Tibial nerve (tissue), 4 donors: ENCODE data around the gene MEIS1.

Experiments
- CTCF ChIP-seq, 5 experiments: fragments of 200-600 bp in 3 of 5; fragments of 450-650 bp in 2 of 5; sonication (generic) in 3 of 5; IDR thresholded peaks; one replicate each; pipeline ENCODE4 v1.5.1; 2016 to 2019; ENCODE audit warnings: antibody characterized with exemption in 5 of 5, mild to moderate bottlenecking in 3 of 5, moderate library complexity in 2 of 5
- EP300 ChIP-seq, 2 donors: sonication (generic); formaldehyde crosslinking; IDR thresholded peaks; one replicate each; pipeline ENCODE4 v1.6.1; 2017; ENCODE audit warnings: antibody characterized with exemption in 2 of 2, mild to moderate bottlenecking in 1 of 2
- POLR2A ChIP-seq, 2 donors: fragments of 450-650 bp; IDR thresholded peaks; one replicate each; pipeline ENCODE4 v1.6.1; 2017; ENCODE audit warnings: antibody characterized with exemption in 2 of 2, mild to moderate bottlenecking in 2 of 2, moderate library complexity in 2 of 2

- TF ChIP-seq POLR2A (IDR thresholded peaks at IDR 0.05) (no peak), CTCF (IDR thresholded peaks at IDR 0.05) (no peak), EP300 (IDR thresholded peaks at IDR 0.05) (no peak)
Measured at GRCh38 chr2:66578687-66579106, 143.8 kb downstream of the MEIS1 start.
